ENCODE data around the gene PLOD2. TPM values are rescaled to one million over a fixed set of nuclear protein-coding genes. Genes with fewer than 3 reads are reported as not detected.

Gene PLOD2
- total and polyA plus RNA-seq, 2 donors (not counting 1 experiment from before 2014, with no cell fraction given) = not detected

DNA sequence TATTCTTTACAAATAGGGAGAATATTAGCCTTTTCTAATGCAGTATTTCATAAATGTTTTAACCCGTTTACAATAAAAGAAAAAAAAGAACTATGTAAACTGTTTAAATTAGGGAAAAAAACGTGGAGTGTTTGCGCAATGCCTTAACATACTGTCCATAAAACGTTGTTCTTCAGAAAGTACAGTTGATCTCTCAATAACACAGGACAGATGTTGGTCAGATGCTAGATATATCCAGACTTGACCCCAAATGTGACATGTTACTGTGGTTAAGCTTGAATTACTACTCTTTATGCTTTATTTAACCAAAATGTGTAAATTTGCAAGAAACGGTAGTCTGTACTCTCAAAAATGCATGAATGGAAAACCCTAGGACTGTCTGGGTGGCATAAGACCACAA, 110.3 kb downstream of the PLOD2 start:
- no peaks in the 10 kb centered on the region for H3K79me2 ChIP-seq (ENCODE audit: control insufficient read depth, insufficient read depth, low read length)
- Mint-ChIP-seq H3K27ac (no peak overlapping the region), H3K27me3 (no peaks in the 10 kb centered on the region), H3K9me3 (ENCODE audit: insufficient read depth) (no peaks in the 10 kb centered on the region), H3K4me1 (no peaks in the 10 kb centered on the region), H3K4me3 (no peak overlapping the region)
- TF ChIP-seq CTCF (IDR thresholded peaks at IDR 0.05) (no peak), EZH2 (IDR thresholded peaks at IDR 0.05; ENCODE audit: borderline replicate concordance, insufficient read depth, low read depth, low read length, poor library complexity, severe bottlenecking) (no peak)
- no peaks in the 10 kb centered on the region for H4K20me1 ChIP-seq (ENCODE audit: control insufficient read depth, insufficient read depth, low read length, poor library complexity, severe bottlenecking)
- WGBS (ENCODE audit: insufficient coverage) = no CpG with 5 or more reads among the region's 5 CpGs
- H3K9ac ChIP-seq (ENCODE audit: low read length) = no peak overlapping the region
- ATAC-seq (ENCODE audit: low read depth) (no peak), DNase-seq (no peak)
- no peak overlapping the region for H2AFZ ChIP-seq (ENCODE audit: insufficient read depth, low read depth, low read length, poor library complexity, severe bottlenecking)
- ChIA-PET CTCF (no interaction called here), POLR2A (no interaction called here)
- no peaks in the 10 kb centered on the region for H3K27me3 ChIP-seq (replicated peaks in 1 of 4; ENCODE audit: control extremely low read depth in 1 of 4, control insufficient read depth in 3 of 4, insufficient read depth in 4 of 4, low read length in 3 of 4)
- intact Hi-C loops (cut with micrococcal nuclease) = no loop called here
- no peak overlapping the region for H3K27ac ChIP-seq (ENCODE audit: low read length in 2 of 2)
- H3K4me1 ChIP-seq (ENCODE audit: control insufficient read depth in 2 of 2, insufficient read depth in 2 of 2, low read length in 2 of 2) = no peaks in the 10 kb centered on the region
- H3K9me3 ChIP-seq (ENCODE audit: control extremely low read depth in 1 of 3, control insufficient read depth in 2 of 3, insufficient read depth in 1 of 3, low read length in 2 of 3) = peaks cover 0 to under 1% (median 0%) of the 10 kb centered on the region in 3 donors
- H3K4me2 ChIP-seq (replicated peaks; ENCODE audit: low read depth, low read length, poor library complexity, severe bottlenecking) = no peak overlapping the region
- no peaks in the 10 kb centered on the region for H3K36me3 ChIP-seq (replicated peaks in 1 of 2; ENCODE audit: control extremely low read depth in 1 of 2, control insufficient read depth in 1 of 2, extremely low read depth in 1 of 2, insufficient read depth in 2 of 2, low read length in 1 of 2)
- no peak overlapping the region for H3K4me3 ChIP-seq (ENCODE audit: control extremely low read depth in 1 of 5, extremely low read depth in 1 of 5, insufficient read depth in 1 of 5, low read depth in 2 of 5, low read length in 4 of 5)

GRCh38 chr3:146047485-146047884, 113.5 kb downstream of the PLOD2 start:
- Mint-ChIP-seq H3K4me1 (no peaks in the 10 kb centered on the region), H3K9me3 (ENCODE audit: insufficient read depth) (peaks cover 2% of the 10 kb centered on the region), H3K4me3 (no peak overlapping the region), H3K27ac (no peak overlapping the region), H3K27me3 (no peaks in the 10 kb centered on the region)
- CTCF ChIA-PET = no interaction called here
- TF ChIP-seq EZH2 (IDR thresholded peaks at IDR 0.05; ENCODE audit: borderline replicate concordance, insufficient read depth, low read depth, low read length, poor library complexity, severe bottlenecking) (no peak), CTCF (IDR thresholded peaks at IDR 0.05) (no peak)
- Histone ChIP-seq H2AFZ (ENCODE audit: insufficient read depth, low read depth, low read length, poor library complexity, severe bottlenecking) (no peak overlapping the region), H3K36me3 (replicated peaks in 1 of 2; ENCODE audit: control extremely low read depth in 1 of 2, control insufficient read depth in 1 of 2, extremely low read depth in 1 of 2, insufficient read depth in 2 of 2, low read length in 1 of 2) (no peaks in the 10 kb centered on the region), H3K27me3 (replicated peaks in 1 of 4; ENCODE audit: control extremely low read depth in 1 of 4, control insufficient read depth in 3 of 4, insufficient read depth in 4 of 4, low read length in 3 of 4) (no peaks in the 10 kb centered on the region), H4K20me1 (ENCODE audit: control insufficient read depth, insufficient read depth, low read length, poor library complexity, severe bottlenecking) (no peaks in the 10 kb centered on the region), H3K4me1 (ENCODE audit: control insufficient read depth in 2 of 2, insufficient read depth in 2 of 2, low read length in 2 of 2) (no peaks in the 10 kb centered on the region), H3K79me2 (ENCODE audit: control insufficient read depth, insufficient read depth, low read length) (no peaks in the 10 kb centered on the region), H3K27ac (ENCODE audit: low read length in 2 of 2) (no peak overlapping the region), H3K4me3 (ENCODE audit: control extremely low read depth in 1 of 5, extremely low read depth in 1 of 5, insufficient read depth in 1 of 5, low read depth in 2 of 5, low read length in 4 of 5) (no peak overlapping the region), H3K4me2 (replicated peaks; ENCODE audit: low read depth, low read length, poor library complexity, severe bottlenecking) (no peak overlapping the region), H3K9ac (ENCODE audit: low read length) (no peak overlapping the region), H3K9me3 (ENCODE audit: control extremely low read depth in 1 of 3, control insufficient read depth in 2 of 3, insufficient read depth in 1 of 3, low read length in 2 of 3) (peaks cover 0 to 7% (median 0%) of the 10 kb centered on the region in 3 donors)
- POLR2A ChIA-PET = no interaction called here
- DNase-seq = no peak
- intact Hi-C loops (cut with micrococcal nuclease) = no loop called here
- no peak for ATAC-seq (ENCODE audit: low read depth)
- no CpG with 5 or more reads among the region's 1 CpG for WGBS (ENCODE audit: insufficient coverage)
